GM23338 (cell line): ENCODE data around the gene AKTIP. TPM values are rescaled to one million over a fixed set of nuclear protein-coding genes. Genes with fewer than 3 reads are reported as not detected.

Source experiments
- ATAC-seq: fragments of 200-7000 bp; cut with Tn5 transposase; 3 replicates; pipeline ENCODE4 v1.9.1; 2020
- DNase-seq: peaks from one replicate; pipeline ENCODE4 v3.0.0-alpha.2; 2015; ENCODE audit warnings: low spot score
- H2AFZ ChIP-seq: fragments of 200-600 bp; sonication (generic); 2 replicates; pipeline ENCODE4 v1.8.0; 2016; ENCODE audit warnings: antibody characterized with exemption, mild to moderate bottlenecking, moderate library complexity
- H3F3A ChIP-seq: fragments of 200-600 bp; sonication (generic); replicated peaks from 2 replicates; pipeline ENCODE4 v1.8.0; 2017; ENCODE audit warnings: antibody characterized with exemption, mixed run types, low read depth
- H3K27ac ChIP-seq: fragments of 200-600 bp; sonication (generic); 2 replicates; pipeline ENCODE4 v1.6.1; 2016; ENCODE audit warnings: low read depth
- H3K27me3 ChIP-seq: fragments of 200-600 bp; sonication (generic); 2 replicates; pipeline ENCODE4 v1.8.0; 2016; ENCODE audit warnings: mild to moderate bottlenecking, mixed run types, moderate library complexity; ENCODE audit not compliant: insufficient read depth
- H3K36me3 ChIP-seq: fragments of 200-600 bp; sonication (generic); 2 replicates; pipeline ENCODE4 v1.8.0; 2016; ENCODE audit warnings: mild to moderate bottlenecking; ENCODE audit not compliant: insufficient read depth
- H3K4me1 ChIP-seq: fragments of 200-600 bp; sonication (generic); 2 replicates; pipeline ENCODE4 v1.8.0; 2016; ENCODE audit warnings: mild to moderate bottlenecking, moderate library complexity; ENCODE audit not compliant: insufficient read depth
- H3K4me2 ChIP-seq: fragments of 200-600 bp; sonication (generic); 2 replicates; pipeline ENCODE4 v1.7.1; 2017; ENCODE audit warnings: mixed run types
- H3K4me3 ChIP-seq: fragments of 200-600 bp; sonication (generic); 2 replicates; pipeline ENCODE4 v1.6.1; 2016; ENCODE audit warnings: mixed run types
- H3K79me2 ChIP-seq: fragments of 200-600 bp; sonication (generic); replicated peaks from 2 replicates; pipeline ENCODE4 v1.8.0; 2017; ENCODE audit warnings: mild to moderate bottlenecking; ENCODE audit not compliant: insufficient read depth
- H3K9me2 ChIP-seq: fragments of 200-600 bp; sonication (generic); 2 replicates; pipeline ENCODE4 v1.8.0; 2017; ENCODE audit not compliant: insufficient read depth
- H4K20me1 ChIP-seq: fragments of 200-600 bp; sonication (generic); replicated peaks from 2 replicates; pipeline ENCODE4 v1.8.0; 2017; ENCODE audit warnings: mild to moderate bottlenecking; ENCODE audit not compliant: insufficient read depth
- H3K27ac Mint-ChIP-seq: 2 replicates; pipeline ENCODE4 v1.8.0; 2020; ENCODE audit warnings: inconsistent platforms, mild to moderate bottlenecking, moderate library complexity, mixed read lengths
- H3K27me3 Mint-ChIP-seq: 3 replicates; pipeline ENCODE4 v1.8.0; 2022; ENCODE audit warnings: low read depth, mild to moderate bottlenecking, moderate library complexity, mixed read lengths, inconsistent platforms; ENCODE audit not compliant: insufficient read depth, poor library complexity
- H3K36me3 Mint-ChIP-seq: 3 replicates; pipeline ENCODE4 v1.8.0; 2021; ENCODE audit warnings: low read depth, mild to moderate bottlenecking, inconsistent platforms, moderate library complexity, mixed read lengths
- H3K4me1 Mint-ChIP-seq: 3 replicates; pipeline ENCODE4 v1.8.0; 2020; ENCODE audit warnings: mild to moderate bottlenecking, inconsistent platforms, mixed read lengths
- H3K4me3 Mint-ChIP-seq: 3 replicates; pipeline ENCODE4 v1.8.0; 2021; ENCODE audit warnings: moderate library complexity, mild to moderate bottlenecking, inconsistent platforms, mixed read lengths
- H3K9me3 Mint-ChIP-seq: 3 replicates; pipeline ENCODE4 v1.8.0; 2020; ENCODE audit warnings: moderate library complexity, mild to moderate bottlenecking, inconsistent platforms, mixed read lengths
- CREB1 ChIP-seq: fragments of 250-450 bp; sonication (Bioruptor Pico); IDR thresholded peaks from 2 replicates; pipeline ENCODE4 v1.5.0; 2020; ENCODE audit warnings: low read depth, mild to moderate bottlenecking, moderate library complexity
- EZH2 ChIP-seq: fragments of 200-600 bp; sonication (generic); IDR thresholded peaks from one replicate; pipeline ENCODE4 v1.8.0; 2017; ENCODE audit warnings: antibody characterized with exemption, mild to moderate bottlenecking, low read depth; ENCODE audit not compliant: unreplicated experiment
- EZH2phosphoT487 ChIP-seq: fragments of 200-600 bp; sonication (generic); IDR thresholded peaks from one replicate; pipeline ENCODE4 v1.8.1; 2018; ENCODE audit warnings: antibody characterized with exemption; ENCODE audit not compliant: unreplicated experiment
- JUNB ChIP-seq: IDR thresholded peaks from one replicate; pipeline ENCODE4 v1.6.1; 2016; ENCODE audit warnings: antibody characterized with exemption; ENCODE audit not compliant: unreplicated experiment
- NANOG ChIP-seq: IDR thresholded peaks from 2 replicates; pipeline ENCODE4 v1.6.1; 2016; ENCODE audit warnings: antibody characterized with exemption, borderline replicate concordance
- POLR2AphosphoS5 ChIP-seq: IDR thresholded peaks from 2 replicates; pipeline ENCODE4 v1.6.1; 2016; ENCODE audit warnings: antibody characterized with exemption, low read depth
- STAT1 ChIP-seq: IDR thresholded peaks from one replicate; pipeline ENCODE4 v1.6.1; 2016; ENCODE audit warnings: antibody characterized with exemption; ENCODE audit not compliant: unreplicated experiment
- ZNF331 ChIP-seq: fragments of 250-450 bp; sonication (Bioruptor Pico); IDR thresholded peaks from 2 replicates; pipeline ENCODE4 v1.5.0; 2020; ENCODE audit warnings: low read depth, mild to moderate bottlenecking, moderate library complexity
- ZNF462 ChIP-seq: fragments of 250-450 bp; sonication (Bioruptor Pico); IDR thresholded peaks from 2 replicates; pipeline ENCODE4 v1.5.0; 2020; ENCODE audit warnings: mild to moderate bottlenecking, moderate library complexity
- polyA plus RNA-seq: library from polyadenylated mRNA; unstranded; fragments of >200 nt; fragmentation: Nextera tagmentation; extraction: Ambion mirVana; gene quantifications from 2 replicates; pipeline ENCODE4 v1.2.1, GENCODE V29; 2016
- total RNA-seq: library from RNA; depleted of rRNA; stranded (reverse); fragments of >200 nt; shearing (Covaris generic); gene quantifications from 2 replicates; pipeline ENCODE4 v1.2.3, GENCODE V29; 2014
- TF ChIP-seq, protein P1 (sequence below): IDR thresholded peaks from one replicate; pipeline ENCODE4 v1.6.1; 2018; ENCODE audit warnings: antibody characterized with exemption; ENCODE audit not compliant: unreplicated experiment
- TF ChIP-seq, protein P2 (sequence below): IDR thresholded peaks from 2 replicates; pipeline ENCODE4 v1.6.1; 2016; ENCODE audit warnings: antibody characterized with exemption

The AKTIP gene
- total and polyA plus RNA-seq, 2 experiments from 2014 or later, result 17.3 to 21.6 TPM

DNA sequence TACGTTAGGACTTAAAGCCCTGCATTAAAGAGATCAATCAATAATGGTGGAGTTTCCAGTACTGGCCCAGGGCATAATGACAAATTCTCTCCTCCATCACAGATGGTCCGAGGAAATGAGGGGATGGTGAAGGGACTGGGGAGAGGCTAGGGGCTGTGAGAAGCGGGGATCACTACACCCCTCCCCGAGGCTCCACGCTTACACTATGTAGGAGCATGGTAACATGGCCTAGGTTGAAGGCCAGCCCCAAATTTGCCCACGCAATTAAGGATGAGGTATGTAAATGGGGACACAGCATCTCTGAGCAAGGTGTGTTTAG lies 8.0 kb upstream of the AKTIP start:
- Mint-ChIP-seq H3K27ac (no peak overlapping the region), H3K4me3 (no peak overlapping the region), H3K27me3 (peaks cover 15% of the 10 kb centered on the region), H3K9me3 (peaks cover 30% of the 10 kb centered on the region), H3K36me3 (peaks cover 11% of the 10 kb centered on the region; the same call in 1 of the 3 replicates), H3K4me1 (peaks cover 7% of the 10 kb centered on the region; the same call in 2 of the 3 replicates)
- Histone ChIP-seq H3K4me3 (no peak overlapping the region), H4K20me1 (no peaks in the 10 kb centered on the region), H3K27me3 (no peaks in the 10 kb centered on the region), H3K4me1 (peaks cover 3% of the 10 kb centered on the region; the same call in 1 of the 2 replicates), H3K9me2 (no peaks in the 10 kb centered on the region), H3K36me3 (no peaks in the 10 kb centered on the region), H3K79me2 (no peaks in the 10 kb centered on the region), H3K4me2 (no peak overlapping the region), H2AFZ (peak overlapping the region; percentile 8; the same call in 1 of the 2 replicates), H3K27ac (no peak overlapping the region), H3F3A (no peaks in the 10 kb centered on the region)
- no peak for DNase-seq
- ATAC-seq, result no peak
- TF ChIP-seq EZH2, result no peak

- Histone ChIP-seq H3K27ac (no peak overlapping the region), H3K36me3 (no peaks in the 10 kb centered on the region), H3K4me1 (peaks cover 3% of the 10 kb centered on the region; the same call in 1 of the 2 replicates), H3K9me2 (peaks cover 3% of the 10 kb centered on the region), H2AFZ (peak overlapping the region; percentile 8; the same call in 1 of the 2 replicates), H3K4me3 (no peak overlapping the region), H3K4me2 (no peak overlapping the region), H3F3A (no peaks in the 10 kb centered on the region), H3K79me2 (no peaks in the 10 kb centered on the region), H3K27me3 (no peaks in the 10 kb centered on the region), H4K20me1 (no peaks in the 10 kb centered on the region)
- Mint-ChIP-seq H3K36me3 (peaks cover 11% of the 10 kb centered on the region; the same call in 1 of the 3 replicates), H3K27ac (no peak overlapping the region), H3K27me3 (peaks cover 15% of the 10 kb centered on the region), H3K9me3 (peaks cover 28% of the 10 kb centered on the region), H3K4me3 (no peak overlapping the region), H3K4me1 (peaks cover 7% of the 10 kb centered on the region; the same call in 2 of the 3 replicates)
- ATAC-seq (peak; percentile 36), DNase-seq (no peak)
- TF ChIP-seq POLR2AphosphoS5 (no peak), STAT1 (no peak), CREB1 (CRISPR knock-in tag) (no peak), JUNB (no peak), EZH2 (no peak), EZH2phosphoT487 (no peak), ZNF331 (CRISPR knock-in tag) (no peak), ZNF462 (CRISPR knock-in tag) (no peak), NANOG (no peak)
- TF ChIP-seq, protein P1, sequence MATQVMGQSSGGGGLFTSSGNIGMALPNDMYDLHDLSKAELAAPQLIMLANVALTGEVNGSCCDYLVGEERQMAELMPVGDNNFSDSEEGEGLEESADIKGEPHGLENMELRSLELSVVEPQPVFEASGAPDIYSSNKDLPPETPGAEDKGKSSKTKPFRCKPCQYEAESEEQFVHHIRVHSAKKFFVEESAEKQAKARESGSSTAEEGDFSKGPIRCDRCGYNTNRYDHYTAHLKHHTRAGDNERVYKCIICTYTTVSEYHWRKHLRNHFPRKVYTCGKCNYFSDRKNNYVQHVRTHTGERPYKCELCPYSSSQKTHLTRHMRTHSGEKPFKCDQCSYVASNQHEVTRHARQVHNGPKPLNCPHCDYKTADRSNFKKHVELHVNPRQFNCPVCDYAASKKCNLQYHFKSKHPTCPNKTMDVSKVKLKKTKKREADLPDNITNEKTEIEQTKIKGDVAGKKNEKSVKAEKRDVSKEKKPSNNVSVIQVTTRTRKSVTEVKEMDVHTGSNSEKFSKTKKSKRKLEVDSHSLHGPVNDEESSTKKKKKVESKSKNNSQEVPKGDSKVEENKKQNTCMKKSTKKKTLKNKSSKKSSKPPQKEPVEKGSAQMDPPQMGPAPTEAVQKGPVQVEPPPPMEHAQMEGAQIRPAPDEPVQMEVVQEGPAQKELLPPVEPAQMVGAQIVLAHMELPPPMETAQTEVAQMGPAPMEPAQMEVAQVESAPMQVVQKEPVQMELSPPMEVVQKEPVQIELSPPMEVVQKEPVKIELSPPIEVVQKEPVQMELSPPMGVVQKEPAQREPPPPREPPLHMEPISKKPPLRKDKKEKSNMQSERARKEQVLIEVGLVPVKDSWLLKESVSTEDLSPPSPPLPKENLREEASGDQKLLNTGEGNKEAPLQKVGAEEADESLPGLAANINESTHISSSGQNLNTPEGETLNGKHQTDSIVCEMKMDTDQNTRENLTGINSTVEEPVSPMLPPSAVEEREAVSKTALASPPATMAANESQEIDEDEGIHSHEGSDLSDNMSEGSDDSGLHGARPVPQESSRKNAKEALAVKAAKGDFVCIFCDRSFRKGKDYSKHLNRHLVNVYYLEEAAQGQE, result no peak
- TF ChIP-seq, protein P2, sequence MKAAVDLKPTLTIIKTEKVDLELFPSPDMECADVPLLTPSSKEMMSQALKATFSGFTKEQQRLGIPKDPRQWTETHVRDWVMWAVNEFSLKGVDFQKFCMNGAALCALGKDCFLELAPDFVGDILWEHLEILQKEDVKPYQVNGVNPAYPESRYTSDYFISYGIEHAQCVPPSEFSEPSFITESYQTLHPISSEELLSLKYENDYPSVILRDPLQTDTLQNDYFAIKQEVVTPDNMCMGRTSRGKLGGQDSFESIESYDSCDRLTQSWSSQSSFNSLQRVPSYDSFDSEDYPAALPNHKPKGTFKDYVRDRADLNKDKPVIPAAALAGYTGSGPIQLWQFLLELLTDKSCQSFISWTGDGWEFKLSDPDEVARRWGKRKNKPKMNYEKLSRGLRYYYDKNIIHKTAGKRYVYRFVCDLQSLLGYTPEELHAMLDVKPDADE, result no peak
Observed at GRCh38 chr16:53510704-53511070, 7.7 kb upstream of the AKTIP start.
